GM18519 (cell line): ENCODE results near the gene PDCD1LG2.

Experiments
- ATAC-seq: cut with Tn5 transposase; IDR thresholded peaks from one replicate; pipeline ENCODE4 v1.9.1; 2021; ENCODE audit warnings: mild to moderate bottlenecking, moderate library complexity; ENCODE audit not compliant: unreplicated experiment, low FRiP score

Gene PDCD1LG2

GRCh38 chr9:5596173-5596572 lies 85.8 kb downstream of the PDCD1LG2 start:
- ATAC-seq = no peak

GRCh38 chr9:5608298-5609225 lies 98.2 kb downstream of the PDCD1LG2 start:
- no peak for ATAC-seq

GRCh38 chr9:5609226-5609596 lies 98.9 kb downstream of the PDCD1LG2 start:
- no peak for ATAC-seq

GRCh38 chr9:5610491-5610890 lies 100.2 kb downstream of the PDCD1LG2 start:
- ATAC-seq = no peak

- ATAC-seq = no peak
These were observed 101.2 kb downstream of the PDCD1LG2 start for GRCh38 chr9:5611321-5612184.

GRCh38 chr9:5612185-5612530 lies 101.8 kb downstream of the PDCD1LG2 start:
- ATAC-seq = no peak

- no peak for ATAC-seq
These were observed 103.9 kb downstream of the PDCD1LG2 start for GRCh38 chr9:5614192-5614591.

- ATAC-seq = no peak
These were observed 104.7 kb downstream of the PDCD1LG2 start for GRCh38 chr9:5614985-5615384.

GRCh38 chr9:5617749-5618148 lies 107.4 kb downstream of the PDCD1LG2 start:
- ATAC-seq = peak; percentile 96

GRCh38 chr9:5620494-5620893 lies 110.2 kb downstream of the PDCD1LG2 start:
- no peak for ATAC-seq
